Measurements from ENCODE around the gene MAST3. TPM values are rescaled to one million over a fixed set of nuclear protein-coding genes. Genes with fewer than 3 reads are reported as not detected.

Gene MAST3
- polyA plus RNA-seq, result 20.3 TPM

DNA sequence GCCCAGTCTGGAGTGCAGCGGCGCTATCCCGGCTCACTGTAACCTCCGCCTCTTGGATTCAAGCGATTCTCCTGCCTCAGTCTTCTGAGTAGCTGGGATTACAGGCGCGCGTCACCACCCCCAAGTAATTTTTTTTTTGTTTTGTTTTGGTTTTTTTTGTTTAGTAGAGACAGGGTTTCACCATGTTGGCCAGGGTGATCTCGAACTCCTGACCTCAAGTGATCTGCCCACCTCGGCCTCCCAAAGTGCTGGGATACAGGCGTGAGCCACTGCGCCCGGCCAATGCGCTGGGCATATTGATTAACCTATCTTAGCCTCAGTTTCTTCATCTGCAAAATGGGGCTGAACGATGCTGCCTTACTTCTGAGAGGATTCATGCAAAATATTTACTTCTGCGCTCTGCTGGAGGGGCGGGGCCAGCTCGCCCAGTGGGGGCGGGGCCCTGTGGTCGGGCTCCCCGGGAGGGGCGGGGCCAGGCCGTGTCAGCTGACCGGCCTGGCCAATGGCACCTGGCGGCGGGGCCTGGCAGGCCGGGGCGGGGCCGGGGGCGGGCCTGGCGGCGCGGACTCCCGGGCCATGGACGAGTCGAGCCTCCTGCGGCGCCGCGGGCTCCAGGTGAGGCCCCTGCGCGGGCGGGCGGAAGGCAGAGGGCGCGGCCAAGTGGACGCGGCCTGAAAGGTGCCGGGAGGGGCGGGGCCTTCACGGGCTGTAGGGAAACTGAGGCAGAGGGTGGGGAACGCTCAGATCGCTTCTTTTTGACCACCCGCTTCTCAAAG lies at the start of gene MAST3:
Gene MAST3 (plus strand): TSS at position 562 of the 776 bp plus-strand sequence. CDS start 15 bp downstream, at position 577.
- peak within 1 kb of the TSS; percentile 92 to 97 (median 93) for H3K27ac Mint-ChIP-seq
- peak within 1 kb of the TSS; percentile 95 to 99 (median 98) for H3K4me3 Mint-ChIP-seq
- H3K27me3 Mint-ChIP-seq, result no peaks in the 10 kb centered on the region
- H3K9me3 Mint-ChIP-seq, result no peaks in the 10 kb centered on the region
- no peaks in the 10 kb centered on the region for H3K36me3 Mint-ChIP-seq
- H3K4me1 Mint-ChIP-seq, result peaks cover 13 to 21% (median 19%) of the 10 kb centered on the region in 3 donors

DNA sequence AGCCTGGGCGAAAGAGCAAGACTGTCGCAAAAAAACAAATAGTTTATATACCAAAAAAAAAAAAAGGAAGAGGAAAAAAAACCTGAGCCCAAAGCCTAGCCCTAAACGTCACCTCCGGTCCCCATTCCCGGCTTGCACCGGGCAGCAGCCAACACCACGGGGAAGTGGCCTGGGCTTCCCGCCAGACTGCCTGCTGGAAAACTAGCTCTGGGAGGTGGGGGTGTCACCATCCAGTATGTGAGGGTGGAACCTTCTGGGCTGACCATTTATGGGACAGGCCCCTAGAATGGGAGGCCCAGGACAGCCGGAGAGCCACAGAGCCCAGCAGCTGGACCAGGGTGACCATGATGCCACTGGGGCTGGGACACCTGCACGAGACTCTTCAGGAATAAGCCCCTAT lies 48.2 kb upstream of the MAST3 start:
- Mint-ChIP-seq H3K27ac (peak overlapping the region in 1 of 3 donors; percentile 0), H3K9me3 (no peaks in the 10 kb centered on the region), H3K4me3 (no peak overlapping the region), H3K4me1 (peaks cover 12 to 18% (median 14%) of the 10 kb centered on the region in 3 donors), H3K36me3 (no peaks in the 10 kb centered on the region), H3K27me3 (peaks cover 2% of the 10 kb centered on the region)

DNA sequence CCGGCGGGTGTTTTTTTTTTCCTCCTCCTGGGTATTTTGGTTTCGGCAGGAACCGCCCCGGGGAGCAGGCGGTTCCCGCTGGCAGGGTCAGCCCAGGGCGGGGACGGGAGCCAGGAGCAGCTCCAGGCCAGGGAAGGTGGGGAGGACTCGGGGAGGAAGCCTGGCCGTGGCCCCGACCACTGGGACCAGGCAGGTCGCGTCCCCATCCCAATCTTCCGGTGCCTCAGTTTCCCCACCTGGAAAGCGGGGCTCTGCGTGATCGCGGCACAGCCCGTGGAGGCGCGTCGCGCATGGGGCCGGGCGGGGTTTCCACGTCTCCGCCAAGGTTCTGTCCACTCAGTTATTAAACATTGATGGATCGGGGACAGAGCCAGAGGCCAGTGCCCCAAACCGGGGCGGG lies 45.7 kb upstream of the MAST3 start:
- no peaks in the 10 kb centered on the region for H3K36me3 Mint-ChIP-seq
- no peak overlapping the region for H3K4me3 Mint-ChIP-seq

DNA sequence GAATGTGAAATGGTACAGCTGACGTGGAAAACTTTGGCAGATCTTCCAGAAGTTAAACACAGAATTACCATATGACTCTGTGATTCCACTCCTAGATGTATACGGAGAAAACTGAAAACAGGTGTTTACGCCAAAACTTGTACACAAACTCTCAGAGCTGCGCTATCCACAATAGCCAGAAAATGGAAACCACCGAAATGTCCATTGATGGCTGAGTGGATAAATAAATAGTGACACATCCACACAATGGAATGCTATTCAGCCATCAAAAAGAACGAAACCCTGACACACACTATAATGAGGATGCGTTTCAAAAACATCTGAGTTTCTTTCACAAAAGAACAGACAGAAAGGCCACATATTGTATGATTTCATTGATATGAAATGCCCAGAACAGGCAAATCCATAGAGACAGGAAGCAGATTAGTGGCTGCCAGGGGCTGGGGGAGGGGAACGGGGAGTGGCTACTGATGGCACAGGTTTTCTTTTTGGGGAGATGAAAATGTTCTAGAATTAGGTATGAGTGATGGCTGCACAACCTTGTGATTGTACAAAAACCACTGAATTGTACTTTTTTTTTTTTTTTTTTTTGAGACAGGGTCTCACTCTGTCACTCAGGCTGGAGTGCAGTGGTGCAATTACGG lies 43.9 kb upstream of the MAST3 start:
- Mint-ChIP-seq H3K9me3 (no peaks in the 10 kb centered on the region), H3K36me3 (no peaks in the 10 kb centered on the region), H3K4me1 (peaks cover 6 to 7% (median 7%) of the 10 kb centered on the region in 3 donors), H3K27me3 (no peaks in the 10 kb centered on the region), H3K27ac (no peak overlapping the region), H3K4me3 (no peak overlapping the region)

More for the DNA sequence above, 45.7 kb upstream of the MAST3 start:
- Mint-ChIP-seq H3K9me3 (no peaks in the 10 kb centered on the region), H3K27me3 (no peaks in the 10 kb centered on the region), H3K4me1 (peaks cover 0 to 3% (median 1%) of the 10 kb centered on the region in 3 donors), H3K27ac (no peak overlapping the region)

DNA sequence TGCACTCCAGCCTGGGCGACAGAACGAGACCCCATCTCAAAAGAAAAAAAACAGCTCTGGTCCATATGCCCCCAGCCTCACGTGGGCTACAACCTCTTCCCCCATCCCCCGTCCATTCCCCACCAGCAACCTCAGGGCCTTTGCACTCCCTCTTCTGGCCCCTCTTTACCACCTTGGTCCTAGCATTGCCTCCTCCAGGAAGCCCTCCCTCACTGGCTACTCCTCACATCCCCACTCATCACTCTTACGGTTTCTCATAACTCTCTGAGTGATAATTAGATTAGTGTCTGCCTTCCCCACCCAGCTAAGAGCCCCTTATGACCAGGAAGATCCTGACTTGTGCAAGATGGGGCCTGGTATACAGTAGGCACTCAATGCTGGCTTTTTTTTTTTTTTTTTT lies 41.6 kb upstream of the MAST3 start:
- Mint-ChIP-seq H3K4me1 (peaks cover 6 to 8% (median 7%) of the 10 kb centered on the region in 3 donors), H3K36me3 (no peaks in the 10 kb centered on the region), H3K9me3 (no peaks in the 10 kb centered on the region), H3K4me3 (no peak overlapping the region), H3K27me3 (no peaks in the 10 kb centered on the region), H3K27ac (peak overlapping the region in 1 of 3 donors; percentile 85)

DNA sequence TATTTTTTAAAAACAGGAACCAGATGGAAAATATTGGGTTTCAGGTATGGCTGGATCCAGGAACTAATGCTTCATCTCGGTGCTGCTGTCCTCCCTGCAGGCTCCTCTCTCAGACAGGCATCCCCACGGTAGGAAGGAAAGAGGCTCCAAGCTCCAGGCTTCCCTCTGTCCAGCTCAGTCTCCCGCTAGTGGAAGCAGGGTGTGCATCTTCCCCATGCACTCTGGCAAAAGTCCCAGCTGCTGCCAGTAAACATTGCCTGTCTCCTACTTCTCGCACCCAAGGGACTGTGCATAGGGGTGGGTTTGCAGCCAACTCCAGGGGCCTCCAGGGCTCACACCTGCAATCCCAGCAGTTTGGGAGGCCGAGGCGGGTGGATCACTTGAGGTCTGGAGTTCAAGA lies 40.0 kb upstream of the MAST3 start:
- peaks cover 6 to 8% (median 7%) of the 10 kb centered on the region in 3 donors for H3K4me1 Mint-ChIP-seq
- no peaks in the 10 kb centered on the region for H3K36me3 Mint-ChIP-seq
- H3K27me3 Mint-ChIP-seq, result no peaks in the 10 kb centered on the region
- no peak overlapping the region for H3K4me3 Mint-ChIP-seq
- no peaks in the 10 kb centered on the region for H3K9me3 Mint-ChIP-seq
- peak overlapping the region in 2 of 3 donors; percentile 91 to 93 for H3K27ac Mint-ChIP-seq

DNA sequence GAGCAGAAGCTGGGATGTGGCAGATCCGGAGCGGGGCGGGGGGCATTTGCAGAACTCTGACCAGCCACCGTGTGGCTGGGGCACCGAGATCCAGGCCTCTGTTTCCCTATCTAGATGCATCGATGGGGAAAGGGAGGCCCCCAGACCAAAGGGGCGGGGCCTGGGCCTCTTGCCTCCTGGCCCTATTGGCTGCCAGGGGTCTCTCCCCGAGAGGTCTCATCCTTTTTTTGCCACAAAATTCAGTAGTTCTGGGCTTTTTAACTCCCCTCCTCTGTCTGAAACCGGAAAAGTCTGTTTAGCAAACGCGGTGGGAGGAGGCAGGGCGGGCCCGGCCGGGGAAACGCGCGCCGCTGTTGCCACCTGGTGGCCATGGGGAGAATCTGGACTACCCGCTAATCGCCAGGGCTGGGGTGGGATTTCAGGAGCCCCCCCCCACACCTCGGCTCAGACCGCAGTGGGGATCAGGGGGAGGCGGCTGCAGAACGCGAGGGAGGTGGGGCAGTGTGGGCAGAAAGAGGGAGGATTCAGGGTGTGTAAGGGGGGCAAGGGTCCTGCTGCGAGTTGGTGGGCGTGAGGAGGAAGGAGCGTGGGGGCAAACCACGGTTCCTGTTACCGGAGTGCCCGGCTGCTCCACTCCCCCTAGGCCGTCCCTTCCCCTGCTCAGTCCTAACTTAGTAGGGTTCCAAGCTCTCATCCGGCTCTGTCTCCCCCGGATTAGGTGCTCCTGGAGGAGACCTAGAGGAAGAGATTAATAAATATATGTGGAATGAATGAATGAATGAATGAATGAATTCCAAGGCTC lies 39.2 kb upstream of the MAST3 start:
- Mint-ChIP-seq H3K9me3 (no peaks in the 10 kb centered on the region), H3K27me3 (no peaks in the 10 kb centered on the region), H3K27ac (peak overlapping the region; percentile 74 to 93 (median 91)), H3K36me3 (no peaks in the 10 kb centered on the region), H3K4me1 (peaks cover 7 to 10% (median 7%) of the 10 kb centered on the region in 3 donors), H3K4me3 (peak overlapping the region in 2 of 4 donors; percentile 54 to 83)

DNA sequence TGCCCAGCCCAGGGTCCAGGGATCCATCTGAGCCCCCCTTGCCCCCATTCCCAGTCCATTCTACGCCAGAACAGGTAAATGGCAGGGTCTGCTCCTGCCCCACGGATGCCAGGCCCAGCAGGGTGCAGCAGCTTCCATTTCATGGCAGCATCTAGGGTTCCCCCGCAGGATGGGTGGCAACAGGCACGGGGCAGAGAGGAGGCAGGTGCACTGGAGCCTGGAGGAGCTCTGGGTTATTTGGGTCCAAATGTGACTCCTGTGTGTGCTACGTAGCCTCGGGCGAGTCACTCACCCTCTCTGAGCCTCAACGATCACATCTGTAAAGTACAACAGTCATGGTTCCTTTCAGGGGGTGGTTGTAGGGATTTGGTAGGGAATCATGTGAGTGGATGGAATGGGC lies 38.3 kb upstream of the MAST3 start:
- Mint-ChIP-seq H3K36me3 (no peaks in the 10 kb centered on the region), H3K9me3 (no peaks in the 10 kb centered on the region), H3K4me3 (peak overlapping the region in 1 of 4 donors; percentile 70), H3K4me1 (peaks cover 6 to 10% (median 7%) of the 10 kb centered on the region in 3 donors), H3K27me3 (no peaks in the 10 kb centered on the region), H3K27ac (peak overlapping the region in 1 of 3 donors; percentile 39)

DNA sequence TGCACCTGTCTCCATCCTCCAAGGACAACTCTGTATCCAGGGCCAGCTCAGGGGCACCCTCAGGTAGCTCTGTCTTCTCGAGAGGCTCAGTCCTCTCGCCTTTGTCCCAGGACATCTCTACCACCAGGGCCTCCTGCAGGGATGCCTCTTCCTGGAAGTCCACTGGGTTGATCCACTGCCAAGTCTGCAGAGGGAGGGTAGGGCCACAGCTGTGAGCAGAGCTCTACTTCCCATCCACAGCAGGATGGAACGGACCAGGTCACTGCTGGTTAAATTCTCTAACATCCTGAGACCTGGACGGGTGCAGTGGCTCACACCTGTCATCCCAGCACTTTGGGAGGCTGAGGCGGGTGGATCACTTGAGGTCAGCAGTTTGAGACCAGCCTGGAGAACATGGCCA lies 37.7 kb upstream of the MAST3 start:
- Mint-ChIP-seq H3K9me3 (no peaks in the 10 kb centered on the region), H3K27ac (peak overlapping the region in 1 of 3 donors; percentile 31), H3K36me3 (peaks cover under 1% of the 10 kb centered on the region), H3K4me3 (no peak overlapping the region), H3K27me3 (no peaks in the 10 kb centered on the region), H3K4me1 (peaks cover 6 to 10% (median 7%) of the 10 kb centered on the region in 3 donors)

DNA sequence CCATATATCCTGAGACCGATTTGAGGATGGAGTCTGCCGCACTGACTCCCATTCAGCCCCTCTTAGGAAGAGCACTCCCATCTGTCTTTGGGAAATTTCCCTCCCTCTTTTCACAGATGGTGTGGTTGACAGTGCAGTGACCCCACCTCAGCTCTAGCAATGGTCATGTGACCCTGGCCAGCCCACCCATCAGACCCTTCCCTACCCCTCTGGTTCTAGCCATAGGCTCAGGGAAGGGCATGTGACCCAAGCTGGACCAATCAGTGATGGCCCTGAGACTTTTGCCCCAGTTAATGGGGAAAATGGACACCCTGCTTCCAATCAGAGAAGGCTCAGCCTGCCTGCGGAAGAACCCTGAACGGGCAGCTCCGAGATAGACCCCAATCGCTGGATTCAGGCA lies 37.1 kb upstream of the MAST3 start:
- no peaks in the 10 kb centered on the region for H3K9me3 Mint-ChIP-seq
- no peak overlapping the region for H3K27ac Mint-ChIP-seq
- H3K4me1 Mint-ChIP-seq, result peaks cover 6 to 10% (median 7%) of the 10 kb centered on the region in 3 donors
- no peaks in the 10 kb centered on the region for H3K27me3 Mint-ChIP-seq
- peaks cover 4% of the 10 kb centered on the region for H3K36me3 Mint-ChIP-seq
- H3K4me3 Mint-ChIP-seq, result no peak overlapping the region

DNA sequence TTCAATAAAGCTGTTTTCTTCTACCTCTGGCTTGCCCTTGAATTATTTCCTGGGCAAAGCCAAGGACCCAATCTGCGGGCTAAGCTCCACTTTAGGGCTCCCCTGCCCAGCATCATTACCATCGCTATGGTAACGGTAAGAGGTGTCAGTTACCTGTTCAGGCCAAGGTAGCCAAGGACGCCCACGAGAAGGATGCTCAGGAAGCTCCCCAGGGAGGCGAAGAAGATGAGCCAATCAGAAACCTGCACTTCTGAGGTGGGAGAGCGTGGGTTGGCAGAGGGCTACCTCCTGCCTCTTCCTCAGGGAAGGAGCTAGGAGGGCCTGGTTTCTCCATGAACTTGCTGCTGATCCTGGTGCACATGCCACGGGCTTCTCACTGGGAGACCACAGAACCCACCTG lies 35.5 kb upstream of the MAST3 start:
- H3K27ac Mint-ChIP-seq, result no peak overlapping the region
- H3K27me3 Mint-ChIP-seq, result no peaks in the 10 kb centered on the region
- H3K4me1 Mint-ChIP-seq, result peaks cover 6 to 10% (median 7%) of the 10 kb centered on the region in 3 donors
- no peaks in the 10 kb centered on the region for H3K9me3 Mint-ChIP-seq
- H3K36me3 Mint-ChIP-seq, result peaks cover 4% of the 10 kb centered on the region
- H3K4me3 Mint-ChIP-seq, result peak overlapping the region in 1 of 4 donors; percentile 41

DNA sequence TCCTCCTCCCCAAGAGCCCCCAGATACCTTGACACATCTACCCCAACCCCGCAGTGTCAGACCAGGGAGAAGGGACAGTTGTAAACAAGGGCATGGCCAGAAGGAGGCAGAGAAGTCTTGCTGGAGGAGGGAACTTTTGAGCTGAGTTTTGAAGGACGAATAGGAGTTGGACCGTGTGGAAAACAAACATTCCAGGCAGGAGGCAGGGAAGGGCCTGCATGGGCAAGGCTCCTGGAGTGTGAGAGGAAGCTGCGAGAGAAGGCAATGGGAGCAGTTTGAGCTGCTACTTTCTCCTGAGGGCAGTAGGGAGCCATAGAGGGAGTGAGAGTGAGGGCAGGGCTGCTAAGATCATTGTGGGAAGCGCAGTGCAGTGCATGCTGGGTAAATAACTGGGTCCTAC lies 34.1 kb upstream of the MAST3 start:
- Mint-ChIP-seq H3K9me3 (no peaks in the 10 kb centered on the region), H3K36me3 (peaks cover 5% of the 10 kb centered on the region), H3K4me1 (peaks cover 3 to 5% (median 3%) of the 10 kb centered on the region in 3 donors), H3K27ac (peak overlapping the region in 1 of 3 donors; percentile 57), H3K4me3 (no peak overlapping the region), H3K27me3 (no peaks in the 10 kb centered on the region)

DNA sequence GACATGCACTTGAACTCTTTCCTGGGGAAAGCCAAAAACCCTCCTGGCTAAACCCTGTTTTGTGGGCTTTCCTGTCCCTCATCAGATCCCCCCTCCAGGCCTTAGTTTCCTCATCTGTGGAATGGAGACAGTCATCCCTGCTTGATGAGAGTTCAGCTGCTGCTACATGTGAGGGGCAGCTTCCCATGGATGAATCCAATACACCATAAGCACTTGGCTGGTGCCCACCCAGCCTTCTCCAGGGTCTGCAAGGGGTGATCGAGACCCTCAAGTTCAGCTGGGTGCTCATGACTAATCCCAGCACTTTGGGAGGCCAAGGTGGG lies 32.4 kb upstream of the MAST3 start:
- Mint-ChIP-seq H3K36me3 (peaks cover 7% of the 10 kb centered on the region), H3K4me1 (peaks cover 0 to 3% (median 2%) of the 10 kb centered on the region in 3 donors), H3K27ac (peak overlapping the region in 1 of 3 donors; percentile 78), H3K27me3 (no peaks in the 10 kb centered on the region), H3K4me3 (no peak overlapping the region), H3K9me3 (no peaks in the 10 kb centered on the region)

DNA sequence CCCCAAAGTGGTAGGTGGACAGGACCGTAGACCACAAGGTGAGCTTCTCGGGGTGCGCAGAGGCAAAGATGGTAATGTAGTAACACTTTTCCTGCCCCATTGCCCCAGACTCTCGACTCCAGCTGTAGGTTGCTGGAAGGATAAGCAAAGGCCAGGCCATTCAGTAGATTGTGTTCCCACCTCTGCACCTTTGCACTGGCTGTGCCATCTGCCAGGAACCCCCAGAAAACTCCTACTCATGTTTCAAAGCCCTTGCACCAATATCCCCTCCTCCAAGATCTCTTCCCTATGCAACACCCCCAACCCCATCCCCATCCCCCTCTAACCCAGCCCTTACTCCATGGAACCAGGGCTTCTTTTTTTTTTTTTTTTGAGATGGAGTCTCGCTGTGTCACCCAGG lies 29.2 kb upstream of the MAST3 start:
- Mint-ChIP-seq H3K27ac (no peak overlapping the region), H3K9me3 (no peaks in the 10 kb centered on the region), H3K4me3 (no peak overlapping the region), H3K27me3 (no peaks in the 10 kb centered on the region), H3K4me1 (peaks cover 0 to 3% (median 1%) of the 10 kb centered on the region in 3 donors), H3K36me3 (peaks cover 12% of the 10 kb centered on the region)

DNA sequence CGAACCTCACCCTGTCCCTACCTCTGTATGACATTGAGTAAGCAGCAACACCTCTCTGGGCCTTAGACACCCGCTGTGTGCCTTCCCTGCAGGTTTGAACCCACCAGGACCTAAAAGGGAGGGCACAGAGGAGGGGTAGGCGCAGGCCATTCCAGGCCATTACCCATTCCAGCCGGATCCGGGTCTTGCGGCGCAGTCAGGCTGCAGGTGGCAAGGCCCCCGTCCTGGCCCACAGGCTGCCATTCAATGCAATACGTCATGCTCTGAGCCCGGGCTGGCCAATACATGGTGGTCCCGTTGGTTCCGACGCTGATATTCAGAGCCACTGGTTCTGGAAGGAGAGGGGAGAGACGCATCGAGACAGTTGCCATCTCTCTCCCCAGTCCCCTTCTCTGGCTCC lies 28.2 kb upstream of the MAST3 start:
- peaks cover 0 to 2% (median 0%) of the 10 kb centered on the region in 3 donors for H3K4me1 Mint-ChIP-seq
- H3K27me3 Mint-ChIP-seq, result no peaks in the 10 kb centered on the region
- H3K4me3 Mint-ChIP-seq, result no peak overlapping the region
- H3K27ac Mint-ChIP-seq, result no peak overlapping the region
- H3K9me3 Mint-ChIP-seq, result no peaks in the 10 kb centered on the region
- peaks cover 13% of the 10 kb centered on the region for H3K36me3 Mint-ChIP-seq

Measured in IgD-negative memory B cell (primary cell).